HEK293T (cell line): ENCODE data around the gene ZBTB40.

ENCODE experiments used
- ARNT ChIP-seq: fragments of 450-650 bp; IDR thresholded peaks from 2 replicates; pipeline ENCODE4 v1.6.1; 2017; ENCODE audit warnings: mild to moderate bottlenecking
- CTBP1 ChIP-seq: fragments of 450-650 bp; IDR thresholded peaks from 2 replicates; pipeline ENCODE4 v1.6.1; 2016; ENCODE audit warnings: borderline replicate concordance
- ELF4 ChIP-seq: fragments of 450-650 bp; IDR thresholded peaks from 2 replicates; pipeline ENCODE4 v1.6.1; 2017; ENCODE audit warnings: antibody characterized with exemption
- FOXA1 ChIP-seq: fragments of 450-650 bp; IDR thresholded peaks from 2 replicates; pipeline ENCODE4 v1.6.1; 2016; ENCODE audit warnings: mild to moderate bottlenecking
- FOXK2 ChIP-seq: fragments of 450-650 bp; IDR thresholded peaks from 2 replicates; pipeline ENCODE4 v1.6.1; 2016; ENCODE audit warnings: mild to moderate bottlenecking
- FOXM1 ChIP-seq: fragments of 450-650 bp; IDR thresholded peaks from 2 replicates; pipeline ENCODE4 v1.6.1; 2017; ENCODE audit warnings: mild to moderate bottlenecking, borderline replicate concordance
- L3MBTL2 ChIP-seq: fragments of 450-650 bp; conservative IDR thresholded peaks from 2 replicates; pipeline ENCODE4 v1.6.1; 2016; ENCODE audit warnings: mild to moderate bottlenecking
- PKNOX1 ChIP-seq: fragments of 450-650 bp; IDR thresholded peaks from 2 replicates; pipeline ENCODE4 v1.6.1; 2016
- SP1 ChIP-seq: fragments of 450-650 bp; IDR thresholded peaks from 2 replicates; pipeline ENCODE4 v1.6.1; 2017
- SUZ12 ChIP-seq: fragments of 450-650 bp; IDR thresholded peaks from 2 replicates; pipeline ENCODE4 v1.6.1; 2016; ENCODE audit warnings: mild to moderate bottlenecking
- TARDBP ChIP-seq: fragments of 450-650 bp; IDR thresholded peaks from 2 replicates; pipeline ENCODE4 v1.6.1; 2016
- ZNF384 ChIP-seq: fragments of 450-650 bp; IDR thresholded peaks from 2 replicates; pipeline ENCODE4 v1.6.1; 2016

GRCh38 chr1:22471078-22471477 is 19.4 kb downstream of the ZBTB40 start:
- TF ChIP-seq FOXK2 (no peak), SP1 (no peak), SUZ12 (no peak), PKNOX1 (no peak), L3MBTL2 (no peak), ARNT (no peak), FOXA1 (no peak), FOXM1 (no peak), TARDBP (no peak), ZNF384 (no peak), CTBP1 (no peak), ELF4 (no peak)
